Suppressor macrophage treated with lipopolysaccharide for 4 hours (primary cell): ENCODE measurements around the gene ARMC2.
A peak's percentile ranks its signal among the peaks of the same experiment; 100 is the strongest.
"Not testable (repeated sequence)": the region's sequence is repeated elsewhere in the genome, so short reads cannot be mapped to it uniquely, and the experiment has no call there.

ENCODE experiments used
- DNase-seq: peaks from one replicate; pipeline ENCODE4 v3.0.0-alpha.2; 2020

Gene ARMC2

GRCh38 chr6:108873971-108874370 lies 25.7 kb downstream of the ARMC2 start:
- no peak for DNase-seq

- DNase-seq, result peak; percentile 96
These were observed 26.4 kb downstream of the ARMC2 start for GRCh38 chr6:108874470-108875160.

- DNase-seq, result no peak
These were observed 26.9 kb downstream of the ARMC2 start for GRCh38 chr6:108875161-108875555.

- DNase-seq, result no peak
These were observed 29.0 kb downstream of the ARMC2 start for GRCh38 chr6:108877046-108877751.

- DNase-seq, result no peak
These were observed 30.7 kb downstream of the ARMC2 start for GRCh38 chr6:108878942-108879341.

- peak; percentile 74 for DNase-seq
These were observed 35.0 kb downstream of the ARMC2 start for GRCh38 chr6:108883172-108883571.

GRCh38 chr6:108884211-108885059 lies 36.2 kb downstream of the ARMC2 start:
- no peak for DNase-seq

- DNase-seq, result peak; percentile 64
These were observed 39.8 kb downstream of the ARMC2 start for GRCh38 chr6:108888052-108888451.

GRCh38 chr6:108888745-108889144 lies 40.5 kb downstream of the ARMC2 start:
- DNase-seq, result peak; percentile 81

- not testable (repeated sequence) for DNase-seq
These were observed 42.7 kb downstream of the ARMC2 start for GRCh38 chr6:108890898-108891297.

- peak; percentile 42 for DNase-seq
These were observed 47.3 kb downstream of the ARMC2 start for GRCh38 chr6:108895571-108895970.

GRCh38 chr6:108896111-108896661 lies 48.0 kb downstream of the ARMC2 start:
- DNase-seq, result peak; percentile 77

GRCh38 chr6:108897371-108897770 lies 49.1 kb downstream of the ARMC2 start:
- no peak for DNase-seq

GRCh38 chr6:108902382-108902792 lies 54.2 kb downstream of the ARMC2 start:
- DNase-seq, result peak; percentile 47

GRCh38 chr6:108903796-108904195 lies 55.6 kb downstream of the ARMC2 start:
- no peak for DNase-seq

GRCh38 chr6:108904741-108905140 lies 56.5 kb downstream of the ARMC2 start:
- no peak for DNase-seq

- peak; percentile 16 for DNase-seq
These were observed 66.2 kb downstream of the ARMC2 start for GRCh38 chr6:108914235-108915022.

GRCh38 chr6:108915258-108915657 lies 67.0 kb downstream of the ARMC2 start:
- no peak for DNase-seq

GRCh38 chr6:108916026-108916686 lies 67.9 kb downstream of the ARMC2 start:
- no peak for DNase-seq

GRCh38 chr6:108920751-108921150 lies 72.5 kb downstream of the ARMC2 start:
- no peak for DNase-seq

GRCh38 chr6:108921547-108922361 lies 73.5 kb downstream of the ARMC2 start:
- peak; percentile 42 for DNase-seq
